GM11168 (cell line): ENCODE measurements around the gene ARL4D.
"Not testable (repeated sequence)": the region's sequence is repeated elsewhere in the genome, so short reads cannot be mapped to it uniquely, and the experiment has no call there.

Experiments used
- in situ Hi-C: fragments of 300-500 bp; cut with MboI; formaldehyde crosslinking; loops from one replicate; pipeline ENCODE4 v1.12.0; 2022; ENCODE audit warnings: low sequenced_read_pairs; ENCODE audit not compliant: unreplicated experiment

ARL4D gene

DNA sequence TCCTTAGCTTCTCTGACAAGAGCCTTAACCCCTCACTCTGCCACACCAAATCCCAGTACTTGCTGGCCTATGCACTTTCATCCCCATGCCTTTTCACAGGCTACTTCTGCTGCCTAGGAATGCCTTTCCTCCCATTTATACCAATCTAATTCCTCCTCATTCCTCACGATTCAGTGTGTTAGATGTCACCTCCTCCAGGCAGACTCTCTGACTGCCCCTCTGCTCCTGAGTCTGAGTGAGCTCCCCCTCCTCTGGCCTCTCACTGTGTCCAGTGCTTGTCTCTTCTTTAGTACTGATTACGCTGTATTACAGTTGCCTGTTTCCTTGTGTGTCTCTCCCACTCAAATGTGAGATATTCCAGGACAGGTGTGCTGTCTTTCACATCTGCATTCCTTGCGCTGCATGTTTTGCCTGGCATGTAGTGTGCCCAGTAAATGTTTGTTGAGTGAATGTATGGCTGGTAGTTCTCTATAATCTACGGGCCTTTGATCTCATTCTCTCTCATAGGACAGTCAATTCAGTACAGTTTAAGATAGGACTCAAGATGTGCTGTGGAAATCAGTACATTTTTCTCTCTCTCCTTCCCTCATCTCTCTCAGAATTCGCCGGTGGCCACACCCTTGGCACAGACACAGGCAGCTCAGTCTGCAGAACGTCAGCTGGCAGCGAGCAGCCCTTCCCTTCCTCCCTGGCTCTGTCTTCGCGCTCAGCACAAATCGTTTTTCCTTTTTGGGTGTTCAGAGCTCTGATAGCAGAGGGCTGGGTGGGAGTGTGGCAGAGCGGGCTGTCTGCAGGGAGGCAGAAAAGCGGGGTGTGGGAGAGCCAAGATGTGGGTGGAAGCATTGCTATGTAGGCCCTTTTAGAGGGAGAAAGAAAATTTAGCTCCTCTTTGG, 18.5 kb downstream of the ARL4D start:
- in situ Hi-C loops: no loop called here

DNA sequence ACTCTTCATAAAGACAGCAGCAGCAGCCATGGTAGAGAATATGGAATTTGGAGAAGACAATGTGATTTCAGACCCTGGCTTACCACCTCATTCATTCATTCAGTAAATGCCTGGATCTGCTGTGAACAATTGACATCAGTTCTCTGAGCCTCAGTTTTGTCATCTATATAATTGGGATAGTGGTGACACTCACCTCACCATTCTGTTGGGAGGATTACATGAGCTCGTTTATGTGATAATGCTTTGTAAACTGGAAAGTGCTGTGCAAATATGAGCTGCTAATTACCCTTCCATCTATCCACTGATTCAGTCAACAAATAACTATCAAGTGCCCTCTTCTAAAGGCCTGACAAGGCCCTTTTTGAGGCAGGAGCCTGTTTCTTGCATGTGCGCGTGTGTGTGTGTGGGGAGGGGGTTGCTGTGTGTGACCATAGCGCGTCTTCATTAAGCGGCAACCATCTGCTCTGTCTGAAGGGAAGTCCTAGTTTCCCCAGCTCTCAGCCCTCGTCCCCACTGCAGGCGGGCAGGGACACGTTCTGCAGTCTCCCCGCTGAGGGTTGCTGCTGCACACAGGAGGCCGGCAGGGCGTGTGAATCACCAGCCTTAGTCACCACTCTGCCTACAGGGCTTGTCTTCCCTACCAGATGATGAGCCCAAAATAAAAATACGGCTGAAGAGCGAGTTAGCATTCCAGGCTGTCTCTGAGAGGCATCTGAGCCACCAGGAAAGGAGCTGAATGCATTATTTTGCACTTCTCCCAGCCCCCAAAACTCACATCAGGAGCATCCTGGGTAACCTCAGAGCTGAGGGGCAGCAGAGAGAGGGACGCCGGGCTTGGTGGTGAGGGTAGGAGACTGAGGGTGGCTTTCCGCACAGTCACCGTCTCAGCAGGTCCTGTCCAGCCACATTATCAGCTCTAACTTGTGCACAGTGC, 19.9 kb downstream of the ARL4D start:
- in situ Hi-C loops: no loop called here

DNA sequence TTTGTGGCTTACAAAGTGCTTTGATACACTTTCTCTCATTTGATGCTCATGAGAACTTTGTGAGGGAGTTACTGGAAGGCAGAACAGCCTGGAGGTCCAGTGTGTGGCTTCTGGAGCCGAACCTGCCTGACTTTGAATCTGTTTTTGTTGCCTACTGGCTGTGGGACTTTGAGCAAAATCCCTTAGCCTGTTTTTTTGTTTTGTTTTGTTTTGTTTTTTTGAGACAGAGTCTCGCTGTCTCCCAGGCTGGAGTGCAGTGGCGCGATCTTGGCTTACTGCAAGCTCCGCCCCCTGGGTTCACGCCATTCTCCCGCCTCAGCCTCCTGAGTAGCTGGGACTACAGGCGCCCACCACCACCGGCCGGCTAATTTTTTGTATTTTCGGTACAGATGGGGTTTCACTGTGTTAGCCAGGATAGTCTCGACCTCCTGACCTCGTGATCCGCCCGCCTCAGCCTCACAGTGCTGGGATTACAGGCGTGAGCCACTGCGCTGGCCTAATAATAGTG, 20.6 kb downstream of the ARL4D start:
- in situ Hi-C loops: not testable (repeated sequence)

DNA sequence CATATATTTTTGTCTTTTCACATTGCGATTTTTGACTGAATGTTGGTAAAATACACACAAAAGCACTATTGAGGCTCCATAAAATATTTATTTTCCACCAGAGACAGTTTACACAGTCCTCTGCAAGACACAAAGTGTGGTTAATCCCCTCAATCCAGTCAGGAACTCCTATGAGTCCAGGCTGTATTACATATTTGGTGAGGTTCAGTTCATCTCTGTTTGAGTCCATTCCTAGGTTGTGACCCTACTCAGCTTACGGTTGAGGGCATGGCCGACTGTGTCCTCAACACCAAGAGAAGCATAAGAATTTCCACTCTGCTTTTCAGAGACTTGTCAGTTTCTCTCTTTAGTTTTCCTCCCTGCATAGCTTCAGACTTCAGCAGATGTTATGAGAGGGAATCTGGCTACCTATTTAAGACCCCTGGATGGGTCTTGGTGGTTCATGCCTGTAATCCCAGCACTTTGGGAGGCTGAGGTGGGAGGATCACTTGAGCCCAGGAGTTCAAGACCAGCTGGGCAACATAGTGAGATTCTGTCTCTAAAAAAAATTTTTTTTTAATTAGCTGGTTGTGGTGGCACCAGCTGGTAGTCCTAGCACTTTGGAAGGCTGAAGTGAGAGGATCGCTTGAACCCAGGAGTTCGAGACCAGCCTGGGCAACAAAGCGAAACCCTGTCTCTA, 25.1 kb downstream of the ARL4D start:
- in situ Hi-C loops: no loop called here

DNA sequence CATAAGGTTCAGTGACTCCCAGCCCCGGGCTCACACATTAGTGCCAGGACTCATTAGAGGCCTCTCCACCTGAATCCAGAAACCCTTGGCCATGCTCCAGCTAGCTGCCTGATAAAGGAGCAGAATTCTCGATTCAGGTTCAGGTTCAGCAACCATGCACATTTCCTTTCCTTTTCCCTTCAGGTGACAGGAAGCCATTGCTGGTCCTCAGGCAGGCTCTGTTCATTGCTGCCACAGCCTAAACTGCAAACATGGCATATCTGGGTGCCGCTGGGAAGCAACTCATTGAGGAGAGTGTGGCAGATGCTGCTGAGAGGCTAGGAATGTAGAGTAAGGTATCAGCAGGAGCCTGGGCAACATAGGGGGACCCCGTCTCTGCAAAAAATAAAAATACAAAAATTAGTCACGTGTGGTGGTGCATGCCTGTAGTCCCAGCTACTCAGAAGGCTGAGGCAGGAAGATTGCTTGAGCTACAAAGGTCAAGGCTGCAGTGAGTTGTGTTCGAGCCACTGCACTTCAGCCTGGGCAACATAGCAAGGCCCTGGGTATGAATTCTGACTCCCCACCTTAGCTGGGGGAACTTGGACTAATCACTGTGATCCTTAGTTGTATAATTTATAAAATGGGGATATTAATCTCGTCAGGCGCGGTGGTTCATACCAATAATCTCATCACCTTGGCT, 28.7 kb downstream of the ARL4D start:
- in situ Hi-C loops: no loop called here

DNA sequence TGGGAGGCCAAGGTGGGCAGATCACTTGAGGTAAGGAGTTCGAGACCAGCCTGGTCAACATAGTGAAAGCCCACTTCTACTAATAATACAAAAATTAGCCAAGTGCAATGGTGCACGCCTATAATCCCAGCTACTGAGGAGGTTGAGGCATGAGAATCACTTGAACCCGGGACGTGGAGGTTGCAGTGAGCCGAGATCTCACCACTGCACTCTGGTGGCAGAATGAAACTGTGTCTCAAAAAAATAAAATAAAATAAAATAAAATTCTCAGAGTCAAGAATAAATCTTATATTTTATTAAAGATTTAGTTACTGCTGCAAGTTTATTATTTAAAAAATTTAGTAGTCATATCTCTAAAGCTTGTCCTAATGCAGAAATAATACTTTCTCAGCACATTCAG, 29.7 kb downstream of the ARL4D start:
- in situ Hi-C loops: no loop called here

DNA sequence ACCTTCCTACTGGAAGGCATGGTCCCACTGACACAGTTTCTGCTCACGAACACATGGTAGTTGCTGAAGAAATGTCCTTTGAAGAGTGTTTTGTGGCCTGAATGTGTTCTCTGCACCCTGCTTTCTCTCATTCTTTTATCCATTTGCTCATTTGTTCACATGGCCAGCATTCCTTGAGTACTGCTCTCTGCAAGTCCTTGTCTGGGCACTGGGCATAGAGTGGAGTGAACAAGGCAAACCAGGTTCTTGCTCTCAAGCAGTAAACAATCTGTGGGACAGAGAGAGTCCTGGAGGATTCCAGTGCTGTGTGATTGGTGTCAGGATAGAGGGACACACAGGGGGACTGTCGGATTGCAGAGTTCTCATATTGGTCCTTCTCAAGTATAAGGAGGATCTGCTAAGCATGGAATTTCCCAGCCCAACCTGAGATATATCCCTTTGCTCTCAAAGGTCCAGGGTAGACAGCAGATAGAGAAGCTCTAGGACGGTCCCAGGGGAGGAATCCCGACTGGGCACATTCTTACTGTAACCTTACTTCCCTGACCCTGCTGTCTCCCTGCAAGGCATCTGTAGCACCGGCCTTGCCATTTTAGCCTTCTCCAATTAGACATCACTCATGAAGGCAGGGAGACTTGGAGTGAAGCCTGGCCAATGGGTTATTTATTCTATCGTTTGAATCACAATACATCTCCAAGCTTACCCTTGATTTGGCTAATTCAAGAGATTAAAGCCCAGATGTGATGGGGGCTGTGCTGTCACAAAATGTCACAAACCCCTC, 32.3 kb downstream of the ARL4D start:
- in situ Hi-C loops: no loop called here

DNA sequence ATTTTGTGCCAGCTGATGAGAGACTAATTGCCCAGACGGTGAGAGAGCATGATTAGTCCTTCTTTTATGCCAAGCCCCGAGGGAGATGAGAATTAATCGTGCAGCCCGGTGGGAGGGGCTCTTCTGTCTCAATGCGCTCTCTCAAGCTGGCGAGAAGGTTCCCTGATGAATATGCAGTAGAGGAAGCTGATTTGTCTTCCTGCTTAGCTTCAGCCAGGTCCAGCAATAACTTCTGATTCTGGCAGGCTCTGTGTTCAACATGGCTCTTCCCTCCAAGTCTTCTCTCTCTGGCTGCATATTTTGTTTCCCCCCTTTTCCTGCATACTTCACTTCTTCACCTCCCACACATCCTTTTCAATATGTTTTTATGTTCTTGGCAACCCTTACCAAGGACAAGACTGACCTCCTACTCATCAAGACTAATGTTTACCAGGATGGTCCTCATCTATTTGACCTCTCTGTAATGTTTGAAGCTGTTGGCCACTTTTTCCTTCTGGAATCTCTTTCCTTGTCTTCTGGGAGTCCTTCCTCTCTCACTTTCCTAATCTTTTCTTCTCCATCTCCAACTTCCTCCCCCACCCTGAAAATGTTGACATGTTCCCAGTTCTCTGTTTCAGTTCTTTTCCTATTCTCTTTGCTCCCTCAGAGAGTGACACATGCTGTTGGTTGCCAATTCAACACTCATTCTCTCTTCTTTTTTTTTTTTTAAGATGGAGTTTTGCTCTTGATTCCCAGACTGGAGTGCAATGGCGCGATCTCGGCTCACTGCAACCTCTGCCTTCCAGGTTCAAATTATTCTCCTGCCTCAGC, 33.1 kb downstream of the ARL4D start:
- in situ Hi-C loops: no loop called here

DNA sequence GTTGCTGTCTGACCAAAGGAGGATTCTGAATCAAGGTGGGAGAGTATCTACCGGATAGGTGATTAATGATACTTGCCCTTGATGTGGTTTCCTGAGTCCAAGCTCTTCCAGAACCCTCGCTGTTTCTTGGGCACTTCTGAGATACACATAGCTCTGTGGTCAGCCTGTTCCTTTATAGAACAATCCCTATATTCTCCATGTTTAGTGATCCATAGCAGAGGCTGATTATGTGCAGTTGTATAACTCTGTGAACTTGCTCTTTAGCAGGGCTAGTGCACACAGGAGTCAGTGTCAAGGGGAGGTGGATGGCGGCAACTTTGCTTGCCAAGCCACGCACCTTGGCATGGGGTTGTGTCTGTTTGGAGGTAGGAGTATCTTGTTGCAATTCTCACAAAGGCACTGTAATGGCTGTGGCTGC, 36.1 kb downstream of the ARL4D start:
- in situ Hi-C loops: no loop called here

DNA sequence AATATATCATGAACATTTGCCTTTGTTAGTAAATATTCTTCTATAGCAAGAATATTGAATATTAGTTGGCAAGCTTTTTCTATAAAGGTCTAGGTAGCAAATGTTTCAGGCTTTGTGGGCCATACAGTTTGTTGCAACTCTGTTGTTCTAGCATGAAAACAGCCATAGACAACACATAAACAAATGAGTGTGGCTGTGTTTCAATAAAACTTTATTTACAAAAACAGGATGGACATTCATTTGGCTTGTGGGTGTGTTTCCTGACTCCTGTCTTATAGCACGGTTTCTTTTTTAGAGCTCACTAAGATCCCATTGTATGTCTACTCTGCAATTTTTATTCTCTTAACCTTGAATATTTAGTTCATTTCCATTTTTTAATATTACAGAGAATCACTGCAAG, 39.0 kb downstream of the ARL4D start:
- in situ Hi-C loops: no loop called here

DNA sequence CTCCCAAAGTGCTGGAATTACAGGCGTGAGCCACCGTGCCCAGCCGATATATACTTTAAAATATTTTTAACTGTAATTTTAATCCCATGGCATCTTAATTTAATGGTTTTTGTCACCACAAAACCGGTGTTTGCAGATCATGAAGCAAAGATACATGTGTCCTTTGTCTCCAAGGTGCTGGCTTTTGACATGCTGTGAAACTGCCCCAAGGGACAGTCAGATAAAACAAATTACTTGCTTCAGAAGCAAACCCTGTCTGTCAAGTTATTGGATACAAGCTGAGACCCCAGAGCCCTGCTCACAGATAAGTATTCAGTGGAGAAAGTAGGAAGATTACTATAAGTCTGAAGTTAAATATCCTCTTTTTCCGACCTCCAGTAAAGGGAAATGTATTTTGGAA, 39.8 kb downstream of the ARL4D start:
- in situ Hi-C loops: no loop called here

DNA sequence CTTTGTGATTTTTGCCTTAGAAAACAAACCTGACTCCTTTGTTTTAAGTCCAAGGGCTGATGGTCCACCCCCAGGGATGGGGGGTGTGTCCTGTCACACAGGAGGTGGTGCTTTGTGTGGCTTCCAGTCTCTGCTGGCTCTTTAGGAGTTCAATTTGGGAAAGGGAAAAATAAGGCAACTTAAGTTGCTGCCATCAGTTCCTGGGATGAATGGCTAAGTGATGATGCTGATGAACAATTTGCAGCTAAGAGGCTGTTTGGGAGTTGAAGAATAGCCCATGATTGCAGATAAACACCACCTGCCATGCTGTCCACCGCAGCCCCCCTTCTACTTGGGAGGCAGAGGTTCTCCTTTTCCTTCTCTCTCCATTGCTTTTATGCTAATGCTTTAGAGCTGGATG, 40.2 kb downstream of the ARL4D start:
- in situ Hi-C loops: no loop called here

DNA sequence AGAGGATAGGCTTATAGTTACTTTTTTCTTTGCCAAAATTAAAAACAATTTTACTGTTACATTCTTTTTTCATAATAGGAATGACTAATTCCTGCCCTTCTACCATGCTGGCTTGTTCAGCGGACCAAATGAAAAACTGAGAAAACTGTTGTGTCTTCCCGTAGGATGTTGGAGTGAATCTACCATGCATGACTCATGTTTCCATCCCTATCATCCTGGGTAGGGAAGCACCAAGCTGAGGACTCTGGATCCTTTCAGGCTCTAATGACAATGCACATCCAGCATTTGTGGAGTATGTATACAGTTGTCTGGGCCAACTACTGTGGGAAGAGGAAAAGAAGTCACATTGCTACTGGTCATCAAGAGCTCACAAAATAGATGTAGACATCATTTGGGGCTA, 43.9 kb downstream of the ARL4D start:
- in situ Hi-C loops: no loop called here

DNA sequence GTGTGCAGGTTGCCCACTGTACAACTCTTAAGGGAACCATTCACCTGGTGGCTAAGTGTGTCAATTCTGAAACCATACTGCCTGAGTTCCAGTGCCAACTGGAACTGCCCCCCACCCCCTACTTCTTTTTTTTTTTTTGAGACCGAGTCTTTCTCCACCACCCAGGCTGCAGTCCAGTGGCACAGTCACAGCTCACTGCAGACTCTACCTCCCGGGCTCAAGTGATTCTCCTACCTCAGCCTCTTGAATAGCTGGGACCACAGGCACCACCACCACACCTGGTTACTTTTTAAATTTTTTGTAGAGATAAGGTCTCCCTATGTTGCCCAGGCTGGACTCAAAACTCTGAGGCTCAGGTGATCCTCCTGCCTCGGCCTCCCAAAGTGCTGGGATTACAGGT, 44.6 kb downstream of the ARL4D start:
- in situ Hi-C loops: no loop called here

DNA sequence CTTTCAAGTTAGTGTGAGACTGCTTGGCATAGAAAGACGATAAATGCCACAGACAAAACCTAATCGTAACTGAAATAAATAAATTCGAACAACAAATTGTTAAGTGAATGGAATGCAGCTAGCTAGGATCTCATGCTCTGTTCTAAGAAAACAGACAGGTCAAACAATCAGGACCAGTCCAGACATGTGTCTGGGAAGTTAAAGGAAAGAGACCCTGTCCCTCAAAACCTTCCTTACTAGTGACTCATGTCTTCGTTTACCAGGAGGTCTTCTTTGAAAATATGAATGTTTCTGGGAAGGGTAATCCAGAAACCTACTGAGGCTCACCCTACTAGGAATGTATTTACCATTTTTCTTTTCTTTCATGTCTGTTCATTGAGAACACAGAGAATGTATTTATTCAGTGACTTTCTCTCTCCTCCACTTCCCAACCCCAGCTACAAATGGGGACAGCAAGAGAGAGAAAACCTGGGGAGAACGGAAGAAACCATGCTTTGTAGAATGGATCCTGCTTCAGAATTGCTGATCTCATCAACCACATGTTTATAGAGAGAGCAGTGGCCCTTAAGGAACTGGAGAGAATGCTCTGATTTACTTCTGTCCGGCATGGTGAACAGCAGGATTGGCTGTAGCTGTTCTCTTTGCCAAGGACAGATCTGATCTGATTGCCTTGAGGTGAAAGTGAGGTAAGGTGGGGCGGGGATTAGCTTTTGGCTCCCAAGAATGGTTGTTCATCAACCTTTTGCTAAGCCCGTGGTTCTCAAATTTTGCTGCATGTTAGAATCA, 45.6 kb downstream of the ARL4D start:
- in situ Hi-C loops: no loop called here

DNA sequence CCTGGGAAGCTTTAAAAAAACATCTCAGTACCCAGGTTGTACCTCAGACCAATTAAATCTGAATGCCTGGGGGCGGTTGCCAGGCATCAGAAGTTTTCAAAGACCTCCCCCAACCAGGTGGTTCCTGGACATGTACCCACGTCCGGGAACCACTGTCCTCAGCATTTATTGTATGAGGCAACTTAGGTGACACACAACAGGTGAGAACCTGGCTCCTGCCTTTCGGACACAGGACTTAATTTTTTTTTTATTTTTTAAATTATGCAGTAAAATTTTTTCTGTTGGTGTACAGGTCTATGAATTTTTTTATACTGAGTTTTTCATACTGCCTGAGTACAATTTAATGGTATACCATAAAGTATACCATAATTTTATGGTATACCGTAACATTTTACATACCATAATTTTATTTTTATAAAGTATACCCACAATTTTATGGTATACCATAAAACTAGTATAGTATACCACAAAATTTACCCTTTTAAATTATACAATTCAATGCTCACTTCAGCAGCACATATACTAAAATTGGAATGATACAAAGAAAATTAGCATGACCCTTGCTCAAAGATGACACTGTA, 46.3 kb downstream of the ARL4D start:
- in situ Hi-C loops: no loop called here

DNA sequence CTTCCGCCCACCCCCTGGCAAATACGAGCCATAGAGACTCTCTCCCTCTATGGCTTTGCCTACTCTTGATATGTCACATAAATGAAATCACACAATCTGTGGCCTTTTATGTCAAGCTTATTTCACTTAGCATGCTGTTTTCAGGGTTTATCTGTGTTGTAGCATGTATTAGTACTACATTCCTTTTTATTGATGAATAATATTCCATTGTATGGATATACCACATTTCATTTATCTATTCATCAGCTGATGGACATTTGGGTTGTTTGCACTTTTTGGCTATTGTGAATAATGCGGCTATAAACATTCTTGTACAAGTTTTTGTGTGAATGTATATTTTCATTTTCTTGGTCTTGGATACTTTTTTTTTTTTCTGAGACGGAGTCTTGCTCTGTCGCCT, 48.0 kb downstream of the ARL4D start:
- in situ Hi-C loops: no loop called here
